GM12874 (cell line): ENCODE measurements around the gene SCLY.

ENCODE experiments used
- TF ChIP-seq, protein P1 (sequence below): IDR thresholded peaks from 2 replicates; pipeline ENCODE4 v1.5.1; 2011; ENCODE audit warnings: low read depth, mild to moderate bottlenecking, control low read depth, low read length, moderate library complexity; ENCODE audit not compliant: insufficient read depth

The SCLY gene, protein sequence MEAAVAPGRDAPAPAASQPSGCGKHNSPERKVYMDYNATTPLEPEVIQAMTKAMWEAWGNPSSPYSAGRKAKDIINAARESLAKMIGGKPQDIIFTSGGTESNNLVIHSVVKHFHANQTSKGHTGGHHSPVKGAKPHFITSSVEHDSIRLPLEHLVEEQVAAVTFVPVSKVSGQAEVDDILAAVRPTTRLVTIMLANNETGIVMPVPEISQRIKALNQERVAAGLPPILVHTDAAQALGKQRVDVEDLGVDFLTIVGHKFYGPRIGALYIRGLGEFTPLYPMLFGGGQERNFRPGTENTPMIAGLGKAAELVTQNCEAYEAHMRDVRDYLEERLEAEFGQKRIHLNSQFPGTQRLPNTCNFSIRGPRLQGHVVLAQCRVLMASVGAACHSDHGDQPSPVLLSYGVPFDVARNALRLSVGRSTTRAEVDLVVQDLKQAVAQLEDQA

GRCh38 chr2:238060542-238061314, at the start of gene SCLY:
TSS of gene SCLY (plus strand) at chr2:238061001. CDS start at chr2:238061055, 54 bp downstream.
- TF ChIP-seq, protein P1, sequence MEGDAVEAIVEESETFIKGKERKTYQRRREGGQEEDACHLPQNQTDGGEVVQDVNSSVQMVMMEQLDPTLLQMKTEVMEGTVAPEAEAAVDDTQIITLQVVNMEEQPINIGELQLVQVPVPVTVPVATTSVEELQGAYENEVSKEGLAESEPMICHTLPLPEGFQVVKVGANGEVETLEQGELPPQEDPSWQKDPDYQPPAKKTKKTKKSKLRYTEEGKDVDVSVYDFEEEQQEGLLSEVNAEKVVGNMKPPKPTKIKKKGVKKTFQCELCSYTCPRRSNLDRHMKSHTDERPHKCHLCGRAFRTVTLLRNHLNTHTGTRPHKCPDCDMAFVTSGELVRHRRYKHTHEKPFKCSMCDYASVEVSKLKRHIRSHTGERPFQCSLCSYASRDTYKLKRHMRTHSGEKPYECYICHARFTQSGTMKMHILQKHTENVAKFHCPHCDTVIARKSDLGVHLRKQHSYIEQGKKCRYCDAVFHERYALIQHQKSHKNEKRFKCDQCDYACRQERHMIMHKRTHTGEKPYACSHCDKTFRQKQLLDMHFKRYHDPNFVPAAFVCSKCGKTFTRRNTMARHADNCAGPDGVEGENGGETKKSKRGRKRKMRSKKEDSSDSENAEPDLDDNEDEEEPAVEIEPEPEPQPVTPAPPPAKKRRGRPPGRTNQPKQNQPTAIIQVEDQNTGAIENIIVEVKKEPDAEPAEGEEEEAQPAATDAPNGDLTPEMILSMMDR, result no peak

DNA sequence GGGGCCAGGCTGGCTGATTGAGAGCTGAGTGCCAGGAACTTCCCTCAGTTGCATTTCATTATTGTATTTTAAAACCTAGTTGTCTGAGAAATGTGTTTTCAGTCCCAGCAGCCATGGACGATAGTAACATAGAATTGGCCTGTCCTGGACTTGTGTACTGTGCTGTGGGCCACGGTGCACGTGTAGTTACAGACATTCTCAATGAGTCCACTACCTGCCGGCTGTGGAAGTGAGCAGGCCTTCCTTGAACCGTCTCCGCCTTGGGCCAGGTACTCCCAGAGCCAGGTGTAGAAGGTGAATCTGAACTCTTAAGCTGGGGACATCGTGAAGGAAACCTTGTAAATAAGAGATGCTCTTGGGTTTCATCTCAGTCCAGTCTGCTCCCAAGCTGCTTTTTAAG, 47.0 kb upstream of the SCLY start:
- TF ChIP-seq, protein P1, result no peak

- TF ChIP-seq, protein P1, result 0 out of 2 replicates have a peak, but pooled peaks have one; percentile 6
Measured at GRCh38 chr2:238015705-238016104, 45.1 kb upstream of the SCLY start.

GRCh38 chr2:238016526-238016925, 44.3 kb upstream of the SCLY start:
- TF ChIP-seq, protein P1, result no peak

- TF ChIP-seq, protein P1, result no peak
Measured at GRCh38 chr2:238019962-238020361, 40.8 kb upstream of the SCLY start.

GRCh38 chr2:238020816-238021215, 40.0 kb upstream of the SCLY start:
- TF ChIP-seq, protein P1, result no peak

DNA sequence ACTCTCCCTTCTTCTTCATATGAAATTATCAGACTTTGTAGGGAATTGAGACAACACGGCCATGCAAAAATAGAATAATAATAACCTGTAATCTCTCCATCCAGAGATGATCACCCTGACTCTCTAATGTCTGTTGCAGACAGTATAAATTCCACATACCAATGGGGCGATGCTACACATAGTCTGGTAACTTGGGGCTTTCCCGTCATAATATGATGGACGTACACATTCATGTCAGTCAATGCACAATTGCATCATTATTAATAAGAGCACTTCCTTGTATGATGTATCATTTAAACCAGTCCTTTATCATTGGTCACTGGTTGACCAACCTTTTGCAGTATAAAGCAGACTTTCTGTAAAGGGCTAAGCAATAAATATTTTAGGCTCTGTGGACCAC, 39.5 kb upstream of the SCLY start:
- TF ChIP-seq, protein P1, result no peak
